Measurements from ENCODE around the gene POLR1F. TPM values are rescaled to one million over a fixed set of nuclear protein-coding genes. Genes with fewer than 3 reads are reported as not detected.

POLR1F gene
- total and polyA plus RNA-seq, 9 of the 15 experiments (the other 6 are each of a cell fraction or from before 2014, with no cell fraction given): 17.5 to 95.3 (median 32.7) TPM

GRCh38 chr7:19715499-19715898, 6.7 kb upstream of the POLR1F start:
- intact Hi-C loops (cut with micrococcal nuclease) (no loop called here), in situ Hi-C loops (cut with MboI) (loop anchor here (10.0 kb wide), 1 partner anchor 879 kb away; no protein-coding TSS in a partner anchor)
- 0% methylated on average over 1 of the region's 1 CpG for WGBS (ENCODE audit: insufficient coverage, low coverage, missing lambda C conversion rate)

More at GRCh38 chr7:19715499-19715898, 6.7 kb upstream of the POLR1F start:
- Histone ChIP-seq H2AFZ (ENCODE audit: low read depth, low read length) (no peak overlapping the region), H3K9me3 (replicated peaks; ENCODE audit: control insufficient read depth, insufficient read depth, low read depth, low read length) (no peaks in the 10 kb centered on the region), H3K9ac (ENCODE audit: insufficient read depth in 1 of 2, low read depth in 2 of 2, low read length in 2 of 2) (no peak overlapping the region), H3K79me2 (ENCODE audit: control insufficient read depth, insufficient read depth, low read length) (no peaks in the 10 kb centered on the region), H3K4me1 (replicated peaks in 1 of 2; ENCODE audit: control insufficient read depth in 2 of 2, insufficient read depth in 2 of 2, low read length in 2 of 2) (no peaks in the 10 kb centered on the region), H3K27ac (ENCODE audit: extremely low read depth, low read depth, low read length) (no peak overlapping the region), H3K27me3 (ENCODE audit: control insufficient read depth in 2 of 2, insufficient read depth in 2 of 2, low read length in 2 of 2) (no peaks in the 10 kb centered on the region; a peak in 1 of 5 replicates), H3K4me3 (no peak overlapping the region), H3K36me3 (ENCODE audit: control insufficient read depth, insufficient read depth, low read length) (no peaks in the 10 kb centered on the region), H4K20me1 (replicated peaks; ENCODE audit: control insufficient read depth, insufficient read depth, low read length) (no peaks in the 10 kb centered on the region), H3K9me1 (ENCODE audit: control insufficient read depth, insufficient read depth, low read length) (no peaks in the 10 kb centered on the region), H3K4me2 (ENCODE audit: insufficient read depth, low read length) (no peak overlapping the region)
- BruUV-seq (replicated peaks): no TSS peak
- ATAC-seq (no peak), DNase-seq (ENCODE audit: extremely low read depth in 1 of 4, low spot score in 3 of 4) (no peak), FAIRE-seq (no peak)
- TF ChIP-seq SRSF7 (optimal IDR thresholded peaks at IDR 0.05; ENCODE audit: low read depth, low read length) (no peak), RUNX1 (IDR thresholded peaks at IDR 0.05; ENCODE audit: low read depth) (no peak), NR0B1 (IDR thresholded peaks at IDR 0.05; ENCODE audit: partially characterized antibody) (no peak), ZNF140 (CRISPR knock-in tag; IDR thresholded peaks at IDR 0.05) (no peak), ZBTB26 (CRISPR knock-in tag; IDR thresholded peaks at IDR 0.05) (no peak), PKNOX1 (IDR thresholded peaks at IDR 0.05) (no peak), ZNF239 (CRISPR knock-in tag; IDR thresholded peaks at IDR 0.05) (no peak)
- ChIA-PET CTCF (ENCODE audit: low intra/inter-chr PET ratio) (interaction anchor here (0.5 kb wide), 1 partner anchor 877 kb away, joined by 3 read pairs; no protein-coding TSS in a partner anchor), POLR2A (no interaction called here)

All from K562 (cell line).